T-helper 17 cell (primary cell): ENCODE results near the gene PGM2. TPM values are rescaled to one million over a fixed set of nuclear protein-coding genes. Genes with fewer than 3 reads are reported as not detected.

Experiments
- ATAC-seq: fragments of 150-1000 bp; cut with Tn5 transposase; 2 replicates; pipeline ENCODE4 v1.10.0; 2021; ENCODE audit warnings: mild to moderate bottlenecking, moderate library complexity
- DNase-seq, 3 donors: peaks; one replicate each; pipeline versions ENCODE4 v3.0.0 to v3.0.0-alpha.2; 2020 to 2021
- H3K9me3 ChIP-seq: one replicate; pipeline ENCODE4 v1.7.0; 2013; ENCODE audit warnings: low read length, mild to moderate bottlenecking; ENCODE audit not compliant: control insufficient read depth, poor library complexity, severe bottlenecking
- H3K27ac Mint-ChIP-seq: one replicate; pipeline ENCODE4 v1.8.0; 2022; ENCODE audit warnings: mild to moderate bottlenecking, moderate library complexity, mixed read lengths
- H3K27me3 Mint-ChIP-seq: one replicate; pipeline ENCODE4 v1.8.0; 2022; ENCODE audit warnings: mixed read lengths
- H3K36me3 Mint-ChIP-seq: one replicate; pipeline ENCODE4 v1.8.0; 2022; ENCODE audit warnings: low read depth, mixed read lengths
- H3K4me1 Mint-ChIP-seq: one replicate; pipeline ENCODE4 v1.8.0; 2022; ENCODE audit warnings: mild to moderate bottlenecking, mixed read lengths
- H3K4me3 Mint-ChIP-seq: one replicate; pipeline ENCODE4 v1.8.0; 2022; ENCODE audit warnings: mild to moderate bottlenecking, moderate library complexity, mixed read lengths
- total RNA-seq, 4 donors: library from RNA in 2 of 4; stranded (reverse) in 2 of 4; gene quantifications; one replicate each; pipeline ENCODE4 v1.2.3 and lab custom pipeline; 2022 to 2026

PGM2 gene
- total RNA-seq, 2 donors from 2014 or later = 14.0 to 17.7 TPM

DNA sequence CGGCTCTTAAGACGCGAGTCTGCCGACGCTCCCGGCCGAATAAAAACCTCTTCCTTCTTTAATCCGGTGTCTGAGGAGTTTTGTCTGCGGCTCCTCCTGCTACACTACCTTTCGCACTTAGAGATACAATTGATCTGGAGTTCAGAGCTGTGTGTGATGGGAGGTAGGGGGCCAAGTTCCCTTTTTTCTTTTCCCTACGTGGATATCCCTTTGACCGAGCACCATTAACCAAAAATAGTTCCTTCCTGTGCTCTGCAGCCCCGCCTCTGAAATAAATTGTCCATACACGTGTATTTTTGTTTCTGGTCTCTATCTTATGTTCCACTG lies 555 bp upstream of the PGM2 start:
- H3K36me3 Mint-ChIP-seq = peaks cover 13% of the 10 kb centered on the region
- H3K27me3 Mint-ChIP-seq = no peaks in the 10 kb centered on the region
- peak overlapping the region; percentile 99 for H3K4me3 Mint-ChIP-seq
- ATAC-seq (peak; percentile 14), DNase-seq (no peak)
- H3K27ac Mint-ChIP-seq = peak overlapping the region; percentile 96
- H3K9me3 ChIP-seq = no peaks in the 10 kb centered on the region
- peaks cover 30% of the 10 kb centered on the region for H3K4me1 Mint-ChIP-seq

DNA sequence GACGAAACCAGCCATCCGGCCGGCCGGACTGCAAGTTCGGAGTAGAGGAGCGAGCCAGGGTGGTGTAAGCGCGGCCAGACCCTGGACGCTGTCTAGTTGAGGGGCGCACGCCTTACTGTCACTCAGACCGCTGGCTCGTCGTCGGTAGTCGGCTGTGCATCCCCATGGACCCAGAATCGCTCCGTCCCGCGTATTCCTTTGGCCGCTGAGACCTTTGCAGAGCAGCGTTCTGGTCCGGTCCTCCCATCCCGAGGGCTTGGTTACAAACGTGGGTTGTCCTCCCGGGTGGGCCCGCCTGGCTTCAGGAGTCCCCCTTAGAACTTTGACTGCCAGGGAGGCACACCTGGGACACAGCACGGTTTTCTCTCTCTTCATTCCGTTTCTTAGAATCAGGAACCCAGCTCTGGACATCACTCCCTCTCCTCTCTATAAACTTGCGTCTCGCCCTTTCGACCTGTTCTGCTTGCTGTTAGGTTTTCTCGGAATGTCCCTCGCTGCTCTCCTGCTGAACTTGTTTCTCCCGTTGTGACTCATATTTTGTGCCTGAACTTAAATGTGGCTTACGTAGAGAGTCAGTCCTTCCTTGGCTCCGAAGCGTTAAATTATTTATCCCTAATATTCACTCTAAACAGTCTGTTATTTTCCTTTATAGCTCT lies 672 bp downstream of the PGM2 start:
- Mint-ChIP-seq H3K36me3 (peaks cover 15% of the 10 kb centered on the region), H3K27ac (peak overlapping the region; percentile 96), H3K27me3 (no peaks in the 10 kb centered on the region), H3K4me3 (peak overlapping the region; percentile 99), H3K4me1 (peaks cover 27% of the 10 kb centered on the region)
- H3K9me3 ChIP-seq = no peaks in the 10 kb centered on the region
- peak; percentile 13 for ATAC-seq
- DNase-seq = no peak

DNA sequence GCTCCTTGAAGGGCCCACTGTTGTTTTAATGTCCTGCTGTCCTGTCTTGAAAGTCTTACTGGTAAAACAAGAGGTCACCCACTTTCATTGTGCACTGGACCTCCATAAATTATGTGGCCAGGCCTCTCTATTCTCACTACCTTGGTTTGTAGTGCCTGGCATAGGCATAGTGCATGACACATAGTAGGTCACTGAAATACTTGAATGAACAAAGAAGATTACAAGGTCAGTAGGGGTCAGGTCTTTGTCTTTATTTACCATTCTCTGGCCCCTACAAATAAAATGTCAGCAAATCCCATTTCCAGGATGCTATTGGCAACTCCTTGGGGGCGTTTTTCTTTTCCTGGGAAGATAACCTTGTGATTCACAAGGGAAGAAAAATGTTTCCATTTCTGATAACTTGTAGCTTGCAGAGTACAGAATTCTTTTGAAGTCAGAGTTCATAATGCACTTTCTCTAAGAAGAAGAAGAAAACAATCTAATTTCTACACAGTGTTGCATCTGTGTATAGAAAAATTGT lies 1.4 kb downstream of the PGM2 start:
- DNase-seq = no peak
- Mint-ChIP-seq H3K27me3 (no peaks in the 10 kb centered on the region), H3K36me3 (peaks cover 15% of the 10 kb centered on the region), H3K27ac (peak overlapping the region; percentile 96), H3K4me1 (peaks cover 27% of the 10 kb centered on the region), H3K4me3 (peak overlapping the region; percentile 99)
- no peaks in the 10 kb centered on the region for H3K9me3 ChIP-seq
- no peak for ATAC-seq

DNA sequence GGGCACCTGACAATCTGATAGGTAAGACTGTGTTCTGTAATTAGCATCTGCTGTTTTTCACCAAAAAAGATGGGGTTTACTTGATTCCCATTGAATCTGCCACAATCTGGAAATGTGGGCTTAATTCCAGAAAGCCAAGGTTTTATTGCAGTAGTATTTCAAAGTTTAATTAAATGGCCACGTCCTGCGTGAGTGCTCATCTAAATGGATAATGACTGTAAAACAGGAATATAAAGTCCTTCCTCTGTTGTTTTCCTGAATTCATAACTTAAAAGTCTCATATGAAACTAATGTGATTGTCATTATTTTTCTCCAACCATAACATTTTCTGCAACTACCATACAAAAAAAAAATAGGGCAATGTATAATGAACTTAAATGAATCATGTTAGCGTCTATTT lies 2.4 kb downstream of the PGM2 start:
- ATAC-seq (no peak), DNase-seq (no peak)
- Mint-ChIP-seq H3K27me3 (no peaks in the 10 kb centered on the region), H3K4me3 (peak overlapping the region; percentile 85), H3K4me1 (peaks cover 27% of the 10 kb centered on the region), H3K36me3 (peaks cover 15% of the 10 kb centered on the region), H3K27ac (no peak overlapping the region)
- H3K9me3 ChIP-seq = no peaks in the 10 kb centered on the region

DNA sequence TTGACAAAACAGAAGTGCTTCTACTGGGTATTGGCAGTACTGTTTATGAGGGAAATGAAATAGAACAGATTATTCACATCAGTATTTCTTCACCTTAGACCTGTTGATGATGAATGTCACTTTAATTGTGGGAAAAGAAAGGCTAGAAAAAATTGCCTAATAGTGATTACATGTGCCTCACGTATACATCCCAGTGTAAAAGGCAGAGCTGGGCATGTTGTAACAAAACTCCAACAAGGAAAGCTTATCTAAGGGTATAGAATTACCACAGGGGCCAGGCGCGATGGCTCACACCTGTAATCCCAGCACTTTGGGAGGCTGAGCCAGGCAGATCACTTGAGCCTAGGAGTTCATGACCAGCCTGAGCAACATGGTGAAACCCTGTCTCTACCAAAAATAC lies 4.2 kb downstream of the PGM2 start:
- H3K4me1 Mint-ChIP-seq = peaks cover 27% of the 10 kb centered on the region

DNA sequence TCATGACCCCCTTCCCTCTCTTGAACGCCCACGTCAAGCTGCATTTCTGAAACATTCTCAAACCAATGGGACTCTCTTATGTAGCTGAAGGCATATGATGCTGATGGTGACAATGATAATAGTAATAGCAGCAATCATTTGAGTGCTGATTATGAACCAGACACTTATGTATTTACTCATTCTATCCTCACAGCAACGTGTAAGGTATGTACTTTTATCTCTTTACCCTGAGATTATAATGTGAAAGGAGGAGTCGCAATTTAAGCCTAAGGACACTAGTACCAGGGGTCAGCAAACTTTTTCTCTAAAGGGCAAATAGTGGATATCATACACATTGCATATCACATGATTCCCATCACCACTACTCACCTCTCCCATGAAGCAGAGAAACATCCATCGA lies 8.5 kb downstream of the PGM2 start:
- peaks cover 28% of the 10 kb centered on the region for H3K4me1 Mint-ChIP-seq

More for the DNA sequence above, 4.2 kb downstream of the PGM2 start:
- H3K9me3 ChIP-seq = no peaks in the 10 kb centered on the region
- ATAC-seq (no peak), DNase-seq (no peak)
- H3K27me3 Mint-ChIP-seq = no peaks in the 10 kb centered on the region
- no peak overlapping the region for H3K27ac Mint-ChIP-seq
- no peak overlapping the region for H3K4me3 Mint-ChIP-seq
- H3K36me3 Mint-ChIP-seq = peaks cover 19% of the 10 kb centered on the region

DNA sequence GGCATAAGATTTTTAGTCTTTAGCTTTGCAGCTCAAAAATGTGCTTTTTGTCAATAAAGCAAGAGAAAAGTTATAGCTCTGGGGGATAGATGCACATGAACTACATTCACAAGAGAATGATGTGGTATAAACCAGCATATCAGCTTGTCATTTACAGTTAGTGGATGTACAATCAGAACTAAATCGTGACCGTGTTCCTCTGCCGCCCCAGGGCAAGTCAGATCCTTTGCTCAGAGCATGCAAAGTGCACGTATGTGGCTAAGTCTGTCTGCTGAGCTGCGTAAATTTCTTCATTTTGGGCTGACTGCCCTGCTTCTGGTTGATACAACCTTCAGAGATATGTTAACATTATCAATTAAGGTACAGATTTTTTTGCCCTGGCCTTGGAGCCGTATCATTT lies 9.3 kb downstream of the PGM2 start:
- H3K27me3 Mint-ChIP-seq = no peaks in the 10 kb centered on the region
- H3K4me1 Mint-ChIP-seq = peaks cover 28% of the 10 kb centered on the region
- ATAC-seq (no peak), DNase-seq (no peak)
- H3K36me3 Mint-ChIP-seq = peaks cover 6% of the 10 kb centered on the region
- H3K9me3 ChIP-seq = no peaks in the 10 kb centered on the region
- no peak overlapping the region for H3K4me3 Mint-ChIP-seq
- no peak overlapping the region for H3K27ac Mint-ChIP-seq

More for the DNA sequence above, 8.5 kb downstream of the PGM2 start:
- DNase-seq (no peak), ATAC-seq (no peak)
- Mint-ChIP-seq H3K36me3 (peaks cover 10% of the 10 kb centered on the region), H3K4me3 (no peak overlapping the region), H3K27me3 (no peaks in the 10 kb centered on the region), H3K27ac (no peak overlapping the region)
- H3K9me3 ChIP-seq = no peaks in the 10 kb centered on the region

DNA sequence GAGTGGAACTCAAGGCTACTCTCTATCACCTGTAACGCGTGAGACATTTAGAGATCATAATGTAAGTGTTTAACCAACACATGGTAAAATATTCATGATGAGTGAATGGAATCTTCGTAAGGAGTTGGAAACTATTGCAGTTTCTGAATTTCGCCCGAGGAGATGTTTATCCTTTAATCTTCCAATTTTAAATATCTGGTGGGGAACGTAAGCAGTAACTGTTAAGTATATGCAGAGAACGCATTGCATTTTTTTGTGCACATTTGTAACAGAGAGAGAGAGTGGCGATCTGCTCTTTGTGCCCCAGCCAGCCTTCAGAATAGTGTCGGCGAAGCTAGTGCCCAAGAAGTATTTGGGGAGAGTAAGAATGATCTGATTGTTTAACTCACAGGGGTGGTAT lies 9.8 kb downstream of the PGM2 start:
- Mint-ChIP-seq H3K36me3 (peaks cover 6% of the 10 kb centered on the region), H3K4me3 (no peak overlapping the region), H3K27me3 (no peaks in the 10 kb centered on the region), H3K4me1 (peaks cover 28% of the 10 kb centered on the region), H3K27ac (no peak overlapping the region)
- ATAC-seq (no peak), DNase-seq (no peak)
- no peaks in the 10 kb centered on the region for H3K9me3 ChIP-seq

DNA sequence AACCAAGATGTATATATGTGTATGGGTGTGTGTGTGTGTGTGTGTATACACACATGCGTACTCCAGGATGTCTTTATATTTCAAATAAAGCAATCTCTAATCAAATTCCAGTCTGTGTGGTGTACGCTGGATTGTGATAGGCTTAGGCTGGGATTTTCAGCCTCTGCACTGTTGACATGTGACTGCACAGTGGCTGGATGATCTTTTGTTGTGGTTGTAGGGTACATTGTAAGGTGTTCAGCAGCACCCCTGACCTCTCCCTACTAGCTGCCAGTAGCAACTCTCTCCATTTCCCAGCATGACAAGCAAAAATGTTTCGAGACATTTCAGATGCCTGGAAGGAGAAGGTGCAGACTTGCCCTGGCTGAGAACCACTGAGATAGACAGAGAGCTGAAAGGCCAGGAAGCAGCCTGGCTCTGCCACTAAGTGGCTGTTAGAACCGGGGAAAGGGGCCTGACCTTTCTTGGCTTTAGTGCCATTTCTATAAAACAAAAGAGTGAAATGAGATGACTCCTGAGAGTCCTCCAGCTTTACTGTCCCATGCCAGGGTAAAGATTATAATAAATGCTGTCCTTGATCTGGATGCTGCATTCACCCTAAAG lies 10.5 kb downstream of the PGM2 start:
- no peaks in the 10 kb centered on the region for H3K27me3 Mint-ChIP-seq
- peaks cover 4% of the 10 kb centered on the region for H3K36me3 Mint-ChIP-seq
- H3K4me3 Mint-ChIP-seq = no peak overlapping the region
- no peak for ATAC-seq
- H3K4me1 Mint-ChIP-seq = peaks cover 28% of the 10 kb centered on the region
- no peak for DNase-seq
- no peaks in the 10 kb centered on the region for H3K9me3 ChIP-seq
- no peak overlapping the region for H3K27ac Mint-ChIP-seq

DNA sequence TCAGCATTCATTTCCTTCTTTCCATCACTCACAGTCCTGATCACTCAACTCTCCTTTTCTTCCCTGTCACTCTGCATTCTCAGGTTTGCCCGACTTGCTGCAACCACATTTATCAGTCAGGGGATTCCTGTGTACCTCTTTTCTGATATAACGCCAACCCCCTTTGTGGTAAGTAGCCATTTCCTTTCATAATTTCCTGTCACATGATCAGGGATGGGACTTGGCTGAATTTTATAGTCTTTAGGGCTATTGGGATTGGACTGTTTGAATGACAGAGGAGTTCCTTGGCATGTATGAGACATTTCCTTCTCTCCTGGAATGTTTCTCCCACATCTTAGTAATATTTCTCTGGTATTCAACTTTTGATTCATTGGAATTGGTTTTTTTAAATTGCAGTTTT lies 11.0 kb downstream of the PGM2 start:
- H3K27me3 Mint-ChIP-seq = no peaks in the 10 kb centered on the region
- no peaks in the 10 kb centered on the region for H3K9me3 ChIP-seq
- peaks cover 28% of the 10 kb centered on the region for H3K4me1 Mint-ChIP-seq
- ATAC-seq (peak; percentile 32), DNase-seq (no peak)
- H3K36me3 Mint-ChIP-seq = peaks cover 4% of the 10 kb centered on the region
- H3K4me3 Mint-ChIP-seq = peak overlapping the region; percentile 41
- peak overlapping the region; percentile 45 for H3K27ac Mint-ChIP-seq

DNA sequence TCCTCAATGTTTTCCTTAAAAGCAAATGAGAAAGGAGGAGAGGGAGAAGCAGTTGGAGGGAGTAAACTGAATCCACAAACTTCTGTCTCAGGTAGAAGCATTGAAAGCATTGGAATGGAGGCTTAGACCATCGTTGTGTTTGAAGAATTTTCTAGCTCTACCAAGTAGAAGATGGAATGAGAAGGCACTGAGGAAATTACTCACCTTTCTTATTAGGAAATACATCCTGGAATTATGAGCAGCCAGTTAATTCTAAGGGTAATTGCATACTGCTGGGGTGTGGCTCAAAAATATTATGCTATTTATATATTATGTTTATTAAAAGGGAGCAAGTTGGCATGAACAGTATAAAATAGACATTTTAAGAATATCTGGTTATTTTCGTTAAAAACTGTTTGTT lies 12.9 kb downstream of the PGM2 start:
- ATAC-seq (no peak), DNase-seq (no peak)
- H3K9me3 ChIP-seq = no peaks in the 10 kb centered on the region
- H3K36me3 Mint-ChIP-seq = peaks cover 4% of the 10 kb centered on the region
- peaks cover 30% of the 10 kb centered on the region for H3K4me1 Mint-ChIP-seq
- H3K4me3 Mint-ChIP-seq = no peak overlapping the region
- no peak overlapping the region for H3K27ac Mint-ChIP-seq
- H3K27me3 Mint-ChIP-seq = no peaks in the 10 kb centered on the region

DNA sequence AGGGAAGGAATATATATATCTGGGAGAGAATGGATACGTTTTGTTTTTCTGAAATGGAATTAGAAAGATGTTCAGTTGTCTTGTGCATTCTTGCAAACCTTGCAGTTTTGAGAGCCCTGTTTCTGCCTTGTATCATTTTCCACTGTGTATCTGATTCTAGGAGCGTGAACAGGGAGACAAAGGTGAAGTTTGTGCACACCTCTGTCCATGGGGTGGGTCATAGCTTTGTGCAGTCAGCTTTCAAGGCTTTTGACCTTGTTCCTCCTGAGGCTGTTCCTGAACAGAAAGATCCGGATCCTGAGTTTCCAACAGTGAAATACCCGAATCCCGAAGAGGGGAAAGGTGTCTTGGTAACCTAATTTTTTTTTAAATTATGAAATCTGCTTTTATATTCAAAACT lies 17.7 kb downstream of the PGM2 start:
- no peak for ATAC-seq
- H3K4me1 Mint-ChIP-seq = peaks cover 2% of the 10 kb centered on the region
- H3K27me3 Mint-ChIP-seq = no peaks in the 10 kb centered on the region
- no peaks in the 10 kb centered on the region for H3K9me3 ChIP-seq
- H3K27ac Mint-ChIP-seq = no peak overlapping the region
- no peak overlapping the region for H3K4me3 Mint-ChIP-seq
- DNase-seq = no peak
- H3K36me3 Mint-ChIP-seq = peaks cover 12% of the 10 kb centered on the region

DNA sequence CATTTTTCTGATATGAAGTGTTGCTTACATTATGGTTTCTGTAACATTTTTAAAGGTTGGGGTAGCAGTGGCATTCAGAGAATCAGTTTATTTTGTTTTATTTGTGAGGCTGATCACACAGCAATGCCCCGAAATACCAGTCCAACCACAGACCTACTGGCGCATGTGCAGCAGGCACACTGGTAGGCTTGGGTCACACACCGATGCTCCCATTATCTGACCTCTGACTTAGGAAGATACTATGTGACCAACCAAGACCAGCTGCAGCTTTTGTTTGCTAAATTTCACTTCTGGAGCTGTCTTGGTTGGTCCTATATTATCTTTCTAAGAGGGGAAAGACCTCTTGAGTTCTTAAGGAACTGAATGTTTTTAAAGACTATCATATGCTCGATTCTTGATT lies 18.7 kb downstream of the PGM2 start:
- Mint-ChIP-seq H3K27ac (no peak overlapping the region), H3K4me3 (no peak overlapping the region), H3K4me1 (peaks cover 2% of the 10 kb centered on the region), H3K27me3 (no peaks in the 10 kb centered on the region), H3K36me3 (peaks cover 12% of the 10 kb centered on the region)
- DNase-seq (no peak), ATAC-seq (no peak)
- no peaks in the 10 kb centered on the region for H3K9me3 ChIP-seq

DNA sequence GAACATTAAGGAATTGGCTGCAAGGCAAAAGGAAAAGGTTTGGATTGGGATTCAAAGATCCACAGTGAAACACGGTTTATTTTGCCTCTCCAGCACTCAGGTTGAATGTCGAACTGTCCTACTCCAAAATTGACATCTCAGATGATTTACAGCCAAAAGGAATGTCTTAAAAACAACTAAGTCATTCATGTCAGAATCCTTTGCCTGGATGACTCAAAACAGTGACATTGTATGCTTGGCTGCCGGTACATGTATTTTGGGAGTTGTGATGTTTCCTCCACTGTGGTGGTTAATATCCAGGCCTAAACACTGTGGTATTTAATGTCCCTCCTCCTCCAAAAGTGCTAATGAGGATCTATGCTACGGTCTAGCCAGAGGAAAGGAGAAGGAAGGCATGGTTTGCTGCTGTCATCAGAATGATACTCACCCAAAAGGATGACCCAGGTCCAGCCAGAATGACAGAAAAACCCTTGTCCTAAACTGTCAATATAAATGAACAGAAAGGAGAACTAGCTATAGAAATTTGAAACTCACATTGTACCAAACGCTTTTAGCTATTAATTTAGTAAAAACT lies 20.9 kb downstream of the PGM2 start:
- Mint-ChIP-seq H3K27me3 (no peaks in the 10 kb centered on the region), H3K4me1 (peaks cover 4% of the 10 kb centered on the region), H3K27ac (no peak overlapping the region), H3K36me3 (peaks cover 15% of the 10 kb centered on the region), H3K4me3 (no peak overlapping the region)
- ATAC-seq = no peak
- no peak for DNase-seq
- H3K9me3 ChIP-seq = no peaks in the 10 kb centered on the region
